Activated B cell treated with CpG ODN at 0.5 μM for 24 hours (primary cell): ENCODE results near the gene COPB1. TPM values are rescaled to one million over a fixed set of nuclear protein-coding genes. Genes with fewer than 3 reads are reported as not detected.

Experiments
- ATAC-seq: fragments of 200-7000 bp; cut with Tn5 transposase; one replicate; pipeline ENCODE4 v1.10.0; 2021; ENCODE audit warnings: low read depth, mild to moderate bottlenecking, moderate library complexity
- CTCF ChIA-PET: fragments of 350-600 bp; sonication (Branson Sonifier 250); formaldehyde crosslinking; loops from one replicate; lab custom pipeline; 2021; ENCODE audit warnings: antibody characterized with exemption; lab: Charles Lee
- POLR2A ChIA-PET: fragments of 350-600 bp; sonication (Branson Sonifier 250); formaldehyde crosslinking; loops from one replicate; lab custom pipeline; 2021; ENCODE audit warnings: antibody characterized with exemption; lab: Charles Lee
- DNase-seq: peaks from one replicate; pipeline ENCODE4 v3.0.0; 2022
- H3K27ac Mint-ChIP-seq: one replicate; pipeline ENCODE4 v1.8.0; 2020; ENCODE audit warnings: mixed read lengths
- H3K27me3 Mint-ChIP-seq: one replicate; pipeline ENCODE4 v1.8.0; 2021; ENCODE audit warnings: mixed read lengths
- H3K36me3 Mint-ChIP-seq: one replicate; pipeline ENCODE4 v1.8.0; 2021; ENCODE audit warnings: low read depth, mixed read lengths
- H3K4me1 Mint-ChIP-seq: one replicate; pipeline ENCODE4 v1.8.0; 2021; ENCODE audit warnings: mixed read lengths
- H3K4me3 Mint-ChIP-seq: one replicate; pipeline ENCODE4 v1.8.0; 2020; ENCODE audit warnings: mild to moderate bottlenecking, mixed read lengths
- H3K9me3 Mint-ChIP-seq: one replicate; pipeline ENCODE4 v1.8.0; 2020; ENCODE audit warnings: mixed read lengths
- intact Hi-C: fragments of 100-400 bp; cut with micrococcal nuclease; formaldehyde crosslinking; loops from one replicate; pipeline ENCODE4 v1.15.1; 2024
- total RNA-seq: library from RNA; stranded (reverse); gene quantifications from 2 replicates; pipeline ENCODE4 v1.2.3, GENCODE V29; 2022
- TF ChIP-seq, protein P1 (sequence below): fragments of 200-600 bp; IDR thresholded peaks from one replicate; pipeline ENCODE4 v1.8.0; 2022; ENCODE audit warnings: antibody characterized with exemption, mild to moderate bottlenecking

Gene COPB1
- total RNA-seq, 1 donor from 2014 or later = 90.1 TPM

GRCh38 chr11:14543260-14543659 is 43.6 kb upstream of the COPB1 start:
- H3K27ac Mint-ChIP-seq = no peak overlapping the region
- peaks cover 2% of the 10 kb centered on the region for H3K27me3 Mint-ChIP-seq
- DNase-seq = no peak
- POLR2A ChIA-PET = interaction anchor here (1.0 kb wide), 1 partner anchor 16 kb away, joined by 3 read pairs; no protein-coding TSS in a partner anchor
- H3K4me1 Mint-ChIP-seq = peaks cover 4% of the 10 kb centered on the region
- CTCF ChIA-PET = interaction anchor here (1.1 kb wide), 1 partner anchor 365 kb away, joined by 4 read pairs; no protein-coding TSS in a partner anchor
- intact Hi-C loops = no loop called here
- H3K36me3 Mint-ChIP-seq = no peaks in the 10 kb centered on the region
- H3K4me3 Mint-ChIP-seq = no peak overlapping the region
- no peaks in the 10 kb centered on the region for H3K9me3 Mint-ChIP-seq
- TF ChIP-seq, protein P1, sequence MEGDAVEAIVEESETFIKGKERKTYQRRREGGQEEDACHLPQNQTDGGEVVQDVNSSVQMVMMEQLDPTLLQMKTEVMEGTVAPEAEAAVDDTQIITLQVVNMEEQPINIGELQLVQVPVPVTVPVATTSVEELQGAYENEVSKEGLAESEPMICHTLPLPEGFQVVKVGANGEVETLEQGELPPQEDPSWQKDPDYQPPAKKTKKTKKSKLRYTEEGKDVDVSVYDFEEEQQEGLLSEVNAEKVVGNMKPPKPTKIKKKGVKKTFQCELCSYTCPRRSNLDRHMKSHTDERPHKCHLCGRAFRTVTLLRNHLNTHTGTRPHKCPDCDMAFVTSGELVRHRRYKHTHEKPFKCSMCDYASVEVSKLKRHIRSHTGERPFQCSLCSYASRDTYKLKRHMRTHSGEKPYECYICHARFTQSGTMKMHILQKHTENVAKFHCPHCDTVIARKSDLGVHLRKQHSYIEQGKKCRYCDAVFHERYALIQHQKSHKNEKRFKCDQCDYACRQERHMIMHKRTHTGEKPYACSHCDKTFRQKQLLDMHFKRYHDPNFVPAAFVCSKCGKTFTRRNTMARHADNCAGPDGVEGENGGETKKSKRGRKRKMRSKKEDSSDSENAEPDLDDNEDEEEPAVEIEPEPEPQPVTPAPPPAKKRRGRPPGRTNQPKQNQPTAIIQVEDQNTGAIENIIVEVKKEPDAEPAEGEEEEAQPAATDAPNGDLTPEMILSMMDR = no peak
- no peak for ATAC-seq

GRCh38 chr11:14542324-14542723 is 42.7 kb upstream of the COPB1 start:
- no peak overlapping the region for H3K4me3 Mint-ChIP-seq
- peaks cover 7% of the 10 kb centered on the region for H3K4me1 Mint-ChIP-seq

DNA sequence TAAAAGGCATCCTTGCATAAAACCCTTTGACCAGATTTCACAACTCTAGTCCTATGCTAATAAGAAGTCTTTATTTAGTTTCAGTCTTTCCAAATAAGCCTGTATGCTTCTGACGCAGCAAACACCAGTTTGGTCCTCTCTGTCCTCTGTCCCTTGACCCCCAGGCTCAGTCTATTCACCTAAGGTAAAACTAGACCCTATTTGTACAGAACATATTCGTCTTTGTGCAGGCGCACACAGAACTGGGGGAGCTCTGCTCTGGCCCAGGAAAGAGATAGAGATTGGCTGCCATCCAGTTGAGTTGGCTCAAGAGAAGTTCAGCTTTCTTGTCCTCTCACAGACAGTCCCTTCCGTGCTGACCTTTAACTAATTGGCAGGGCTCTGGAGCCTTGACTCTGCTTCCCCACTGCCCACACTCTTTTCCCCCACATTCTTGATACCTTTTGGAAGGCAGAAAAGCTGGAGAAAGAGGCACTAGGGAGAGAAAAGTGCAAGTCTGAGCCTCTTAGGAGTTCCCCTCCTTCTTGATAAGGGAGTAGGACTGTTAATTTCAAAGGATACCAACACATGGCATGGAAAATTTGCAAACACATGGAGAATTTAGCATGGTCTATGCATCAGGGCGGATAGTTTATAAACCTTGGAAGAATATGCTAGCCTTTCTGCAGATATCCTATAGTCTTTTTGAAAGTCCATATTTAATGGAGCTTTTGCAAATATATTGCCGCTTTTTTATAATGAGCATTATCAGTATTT is 41.8 kb upstream of the COPB1 start:
- H3K4me1 Mint-ChIP-seq = peaks cover 13% of the 10 kb centered on the region
- POLR2A ChIA-PET = interaction anchor here (0.6 to 1.2 kb wide), 2 partner anchors 42 to 219 kb away, joined by 3 read pairs; partner anchors contain the start of gene COPB1

More at GRCh38 chr11:14542324-14542723, 42.7 kb upstream of the COPB1 start:
- no peaks in the 10 kb centered on the region for H3K36me3 Mint-ChIP-seq
- ChIA-PET POLR2A (interaction anchor here (1.2 kb wide), 1 partner anchor 218 kb away, joined by 3 read pairs; no protein-coding TSS in a partner anchor), CTCF (interaction anchor here (1.8 kb wide), 1 partner anchor 10 kb away, joined by 3 read pairs; no protein-coding TSS in a partner anchor)
- H3K9me3 Mint-ChIP-seq = no peaks in the 10 kb centered on the region
- ATAC-seq = no peak
- no peak for DNase-seq
- TF ChIP-seq, protein P1 = no peak
- intact Hi-C loops = no loop called here
- peaks cover 2% of the 10 kb centered on the region for H3K27me3 Mint-ChIP-seq
- H3K27ac Mint-ChIP-seq = no peak overlapping the region

DNA sequence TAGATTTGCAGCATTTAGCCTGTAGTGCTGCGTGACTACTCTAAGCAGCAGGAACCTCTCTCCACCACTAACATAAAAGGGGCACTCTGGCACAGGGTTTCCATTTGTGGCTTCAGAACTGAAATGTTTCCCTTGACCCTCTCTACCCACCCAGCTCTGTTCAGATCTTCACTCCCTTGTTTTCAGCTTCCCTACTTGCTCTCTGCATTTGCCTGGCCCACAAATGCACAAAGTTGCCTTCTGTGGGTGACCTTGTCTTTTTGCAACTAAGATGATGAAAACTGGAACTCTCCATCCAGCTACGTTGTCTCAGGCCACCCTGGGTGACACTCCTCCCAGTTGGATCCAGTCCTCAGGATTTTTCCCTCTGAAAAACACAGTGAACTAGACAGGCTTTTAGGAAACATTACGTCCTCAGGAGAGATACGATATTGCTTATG is 40.4 kb upstream of the COPB1 start:
- intact Hi-C loops = loop anchor here (5.0 kb wide), 1 partner anchor 37 kb away; no protein-coding TSS in a partner anchor
- peaks cover 13% of the 10 kb centered on the region for H3K4me1 Mint-ChIP-seq

More for the DNA sequence above, 41.8 kb upstream of the COPB1 start:
- intact Hi-C loops = no loop called here
- ATAC-seq = no peak
- no peaks in the 10 kb centered on the region for H3K9me3 Mint-ChIP-seq
- peaks cover 2% of the 10 kb centered on the region for H3K27me3 Mint-ChIP-seq
- CTCF ChIA-PET = interaction anchor here (0.8 to 1.8 kb wide), 3 partner anchors 8 to 533 kb away, joined by 3 read pairs; no protein-coding TSS in a partner anchor
- H3K27ac Mint-ChIP-seq = no peak overlapping the region
- TF ChIP-seq, protein P1 = no peak
- no peak overlapping the region for H3K4me3 Mint-ChIP-seq
- H3K36me3 Mint-ChIP-seq = no peaks in the 10 kb centered on the region
- DNase-seq = no peak

More for the DNA sequence above, 40.4 kb upstream of the COPB1 start:
- ChIA-PET CTCF (interaction anchor here (0.9 to 4.5 kb wide), 2 partner anchors 250 to 368 kb away, joined by 3 to 32 read pairs; no protein-coding TSS in a partner anchor), POLR2A (no interaction called here)
- H3K27ac Mint-ChIP-seq = no peak overlapping the region
- ATAC-seq = no peak
- no peaks in the 10 kb centered on the region for H3K9me3 Mint-ChIP-seq
- TF ChIP-seq, protein P1 = no peak
- no peak overlapping the region for H3K4me3 Mint-ChIP-seq
- H3K36me3 Mint-ChIP-seq = no peaks in the 10 kb centered on the region
- DNase-seq = no peak
- no peaks in the 10 kb centered on the region for H3K27me3 Mint-ChIP-seq
